Ishikawa (cell line): ENCODE results near the gene NEK11.

Experiments used
- CREB1 ChIP-seq: IDR thresholded peaks from 2 replicates; pipeline ENCODE4 v1.6.1; 2012; ENCODE audit warnings: low read depth
- EP300 ChIP-seq: IDR thresholded peaks from 2 replicates; pipeline ENCODE4 v1.6.1; 2012; ENCODE audit warnings: borderline replicate concordance
- TAF1 ChIP-seq: IDR thresholded peaks from 2 replicates; pipeline ENCODE4 v1.6.1; 2012; ENCODE audit warnings: low read depth, mild to moderate bottlenecking
- TF ChIP-seq, protein P1 (sequence below): IDR thresholded peaks from 2 replicates; pipeline ENCODE4 v1.6.1; 2012; ENCODE audit warnings: low read depth, mild to moderate bottlenecking

DNA sequence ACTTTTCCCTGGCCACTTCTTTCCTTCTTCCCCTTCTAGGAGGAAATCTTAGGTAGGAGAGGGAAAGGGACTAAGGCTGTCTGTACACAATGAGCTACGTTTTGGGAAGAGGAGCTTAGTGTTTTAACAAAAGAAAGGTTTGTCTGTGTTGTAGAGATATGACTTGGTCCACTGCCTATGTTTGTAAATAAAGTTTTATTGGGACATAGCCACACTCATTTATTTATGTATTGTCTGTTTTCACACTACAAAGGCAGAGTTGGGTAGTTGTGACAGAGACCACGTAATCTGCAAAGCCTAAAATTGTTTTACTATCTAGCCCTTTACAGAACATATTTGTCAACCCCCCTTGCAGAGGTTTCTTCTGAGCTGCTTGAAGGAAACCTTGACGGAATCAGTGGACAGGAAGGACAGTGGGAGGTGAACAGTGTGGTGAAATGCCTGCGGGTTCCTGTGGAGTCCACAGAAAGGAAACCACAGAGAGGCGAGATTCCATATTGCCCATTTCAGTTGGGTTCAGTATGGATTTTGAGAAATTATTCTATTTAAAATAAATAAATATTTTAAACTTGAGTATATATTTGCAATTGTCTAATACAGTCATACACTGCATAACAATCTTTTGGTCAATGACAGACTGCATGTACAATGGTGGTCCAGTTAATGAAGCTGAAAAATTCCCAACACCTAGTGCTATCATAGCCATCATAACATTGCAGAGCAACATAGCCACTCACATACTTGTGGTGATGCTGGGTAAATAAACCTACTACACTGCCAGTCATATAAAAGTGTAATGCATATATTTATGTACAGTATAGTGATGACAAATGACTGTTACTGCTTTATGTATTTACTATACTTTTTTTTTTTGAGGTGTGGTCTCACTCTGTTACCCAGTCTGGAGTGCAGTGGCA is 197.0 kb downstream of the NEK11 start:
- TF ChIP-seq, protein P1, sequence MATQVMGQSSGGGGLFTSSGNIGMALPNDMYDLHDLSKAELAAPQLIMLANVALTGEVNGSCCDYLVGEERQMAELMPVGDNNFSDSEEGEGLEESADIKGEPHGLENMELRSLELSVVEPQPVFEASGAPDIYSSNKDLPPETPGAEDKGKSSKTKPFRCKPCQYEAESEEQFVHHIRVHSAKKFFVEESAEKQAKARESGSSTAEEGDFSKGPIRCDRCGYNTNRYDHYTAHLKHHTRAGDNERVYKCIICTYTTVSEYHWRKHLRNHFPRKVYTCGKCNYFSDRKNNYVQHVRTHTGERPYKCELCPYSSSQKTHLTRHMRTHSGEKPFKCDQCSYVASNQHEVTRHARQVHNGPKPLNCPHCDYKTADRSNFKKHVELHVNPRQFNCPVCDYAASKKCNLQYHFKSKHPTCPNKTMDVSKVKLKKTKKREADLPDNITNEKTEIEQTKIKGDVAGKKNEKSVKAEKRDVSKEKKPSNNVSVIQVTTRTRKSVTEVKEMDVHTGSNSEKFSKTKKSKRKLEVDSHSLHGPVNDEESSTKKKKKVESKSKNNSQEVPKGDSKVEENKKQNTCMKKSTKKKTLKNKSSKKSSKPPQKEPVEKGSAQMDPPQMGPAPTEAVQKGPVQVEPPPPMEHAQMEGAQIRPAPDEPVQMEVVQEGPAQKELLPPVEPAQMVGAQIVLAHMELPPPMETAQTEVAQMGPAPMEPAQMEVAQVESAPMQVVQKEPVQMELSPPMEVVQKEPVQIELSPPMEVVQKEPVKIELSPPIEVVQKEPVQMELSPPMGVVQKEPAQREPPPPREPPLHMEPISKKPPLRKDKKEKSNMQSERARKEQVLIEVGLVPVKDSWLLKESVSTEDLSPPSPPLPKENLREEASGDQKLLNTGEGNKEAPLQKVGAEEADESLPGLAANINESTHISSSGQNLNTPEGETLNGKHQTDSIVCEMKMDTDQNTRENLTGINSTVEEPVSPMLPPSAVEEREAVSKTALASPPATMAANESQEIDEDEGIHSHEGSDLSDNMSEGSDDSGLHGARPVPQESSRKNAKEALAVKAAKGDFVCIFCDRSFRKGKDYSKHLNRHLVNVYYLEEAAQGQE = no peak
- no peak for TF ChIP-seq TAF1
- no peak for TF ChIP-seq EP300
- TF ChIP-seq CREB1 = no peak
